ENCODE data around the gene GPR18. TPM values are rescaled to one million over a fixed set of nuclear protein-coding genes. Genes with fewer than 3 reads are reported as not detected.

GPR18 gene, protein sequence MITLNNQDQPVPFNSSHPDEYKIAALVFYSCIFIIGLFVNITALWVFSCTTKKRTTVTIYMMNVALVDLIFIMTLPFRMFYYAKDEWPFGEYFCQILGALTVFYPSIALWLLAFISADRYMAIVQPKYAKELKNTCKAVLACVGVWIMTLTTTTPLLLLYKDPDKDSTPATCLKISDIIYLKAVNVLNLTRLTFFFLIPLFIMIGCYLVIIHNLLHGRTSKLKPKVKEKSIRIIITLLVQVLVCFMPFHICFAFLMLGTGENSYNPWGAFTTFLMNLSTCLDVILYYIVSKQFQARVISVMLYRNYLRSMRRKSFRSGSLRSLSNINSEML
- polyA plus RNA-seq, result 58.6 TPM

DNA sequence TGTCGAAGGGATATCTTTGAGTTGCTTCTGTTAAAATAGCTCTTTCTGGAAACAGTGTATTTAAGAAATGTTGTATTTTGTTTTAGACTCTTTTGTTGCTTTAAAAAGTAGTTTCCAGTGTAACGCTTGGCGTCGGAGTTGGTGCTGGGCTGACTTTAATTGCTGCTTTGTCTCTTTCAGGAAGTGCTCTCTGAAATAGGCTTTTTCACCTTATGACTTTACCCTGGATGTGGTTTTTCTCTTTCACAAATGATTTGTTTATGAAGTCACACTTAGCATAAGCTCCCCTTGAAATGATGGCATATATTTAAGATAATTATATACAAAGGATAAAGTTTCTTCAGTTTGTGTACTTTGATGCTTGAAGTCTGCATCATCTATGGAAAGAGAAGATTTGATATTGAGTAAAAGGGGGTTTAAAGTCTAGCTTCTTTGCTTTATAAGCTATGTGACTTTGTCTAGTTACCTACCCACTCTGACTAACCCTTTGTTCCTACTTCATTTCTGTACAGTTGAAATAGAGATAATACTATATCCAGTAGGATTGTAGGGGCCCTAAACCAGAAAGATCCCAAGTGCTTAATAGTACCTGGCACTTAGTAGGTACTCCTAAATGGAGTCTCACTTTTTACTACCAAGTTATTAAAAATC lies at the start of gene GPR18:
Gene GPR18 (minus strand): TSS at position 170 of the 651 bp plus-strand sequence. CDS start 2,507 bp downstream, outside the sequence.
- Mint-ChIP-seq H3K27me3 (peaks cover 3% of the 10 kb centered on the region), H3K36me3 (peaks cover 10% of the 10 kb centered on the region), H3K4me3 (peak within 1 kb of the TSS; percentile 93 to 97 (median 96)), H3K27ac (peak within 1 kb of the TSS; percentile 81 to 96 (median 86)), H3K9me3 (peaks cover 0 to 1% (median 0%) of the 10 kb centered on the region in 3 donors), H3K4me1 (peaks cover 50 to 66% (median 60%) of the 10 kb centered on the region in 3 donors)

- Mint-ChIP-seq H3K27me3 (no peaks in the 10 kb centered on the region), H3K27ac (peak overlapping the region; percentile 85 to 91 (median 89)), H3K36me3 (peaks cover 26% of the 10 kb centered on the region), H3K4me3 (peak overlapping the region; percentile 88 to 98 (median 94)), H3K4me1 (peaks cover 46 to 54% (median 46%) of the 10 kb centered on the region in 3 donors), H3K9me3 (no peaks in the 10 kb centered on the region)
These were observed 49.6 kb upstream of the GPR18 start for GRCh38 chr13:99307648-99308339.

DNA sequence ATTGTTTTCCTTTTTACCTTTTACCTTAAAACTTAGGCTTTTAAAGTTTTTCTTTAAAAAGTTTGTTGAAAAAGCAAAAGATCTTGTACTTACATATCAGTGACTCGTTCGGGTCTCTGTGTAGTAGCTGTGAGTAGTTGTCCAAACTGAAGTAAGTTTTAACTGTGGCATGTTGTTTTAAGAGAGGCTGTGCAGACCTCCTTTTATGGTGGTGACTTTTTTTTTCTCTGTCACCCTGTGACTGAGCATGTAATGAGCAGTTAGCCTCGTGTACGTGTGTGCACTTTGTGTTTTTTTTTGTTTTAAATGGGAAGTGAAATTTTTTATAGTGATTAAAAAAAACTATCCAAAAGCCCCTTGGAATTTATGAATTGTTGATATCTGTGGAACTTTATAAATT lies 49.1 kb upstream of the GPR18 start, which contains the start of gene GPR183:
Gene GPR183 (minus strand): TSS at position 153 of the 400 bp plus-strand sequence. CDS start 11,254 bp downstream, outside the sequence.
- peaks cover 45 to 60% (median 47%) of the 10 kb centered on the region in 3 donors for H3K4me1 Mint-ChIP-seq
- no peaks in the 10 kb centered on the region for H3K27me3 Mint-ChIP-seq
- H3K9me3 Mint-ChIP-seq, result no peaks in the 10 kb centered on the region
- H3K36me3 Mint-ChIP-seq, result peaks cover 26% of the 10 kb centered on the region
- peak within 1 kb of the TSS; percentile 85 to 93 (median 89) for H3K27ac Mint-ChIP-seq
- H3K4me3 Mint-ChIP-seq, result peak within 1 kb of the TSS; percentile 88 to 98 (median 94)

DNA sequence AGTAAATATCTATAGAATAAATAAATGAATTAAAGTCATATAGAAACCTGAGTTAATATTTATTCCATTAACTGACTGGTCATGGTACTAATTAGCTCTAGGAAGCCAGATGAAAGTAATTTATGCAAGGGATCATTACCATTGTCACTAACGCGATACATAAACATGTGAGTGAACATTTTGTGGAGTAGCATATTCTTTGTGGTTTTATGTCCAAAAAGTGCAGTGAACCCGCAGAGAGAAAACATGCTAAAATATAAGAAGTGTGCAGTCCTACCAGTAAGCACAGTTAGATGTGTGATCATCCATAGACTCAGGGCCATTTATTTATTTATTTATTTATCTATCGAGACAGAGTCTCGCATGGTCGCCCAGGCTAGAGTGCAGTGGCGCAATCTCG lies 47.4 kb upstream of the GPR18 start:
- H3K27ac Mint-ChIP-seq, result peak overlapping the region; percentile 85 to 93 (median 89)
- H3K4me3 Mint-ChIP-seq, result peak overlapping the region; percentile 88 to 98 (median 94)
- H3K36me3 Mint-ChIP-seq, result peaks cover 25% of the 10 kb centered on the region
- no peaks in the 10 kb centered on the region for H3K27me3 Mint-ChIP-seq
- no peaks in the 10 kb centered on the region for H3K9me3 Mint-ChIP-seq
- peaks cover 47 to 55% (median 49%) of the 10 kb centered on the region in 3 donors for H3K4me1 Mint-ChIP-seq

DNA sequence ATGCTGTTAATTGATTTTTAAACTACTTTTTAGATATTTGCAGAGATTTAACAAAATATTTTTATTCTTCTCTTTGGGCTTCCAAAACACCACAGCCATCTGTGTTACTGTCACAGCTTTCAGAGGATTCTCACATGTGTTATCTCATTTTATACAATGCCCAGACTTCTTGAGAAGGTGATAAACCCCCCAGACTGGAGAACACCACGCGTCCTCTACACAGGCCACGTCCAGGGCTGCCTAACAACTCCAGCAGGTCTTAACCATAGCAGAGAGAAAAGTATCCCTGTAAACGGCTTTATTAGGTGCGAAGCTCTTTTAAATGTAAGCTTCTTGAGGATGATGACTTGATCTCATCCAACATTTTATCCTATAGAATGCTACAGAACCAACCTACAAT lies 47.0 kb upstream of the GPR18 start:
- H3K27ac Mint-ChIP-seq, result peak overlapping the region; percentile 85 to 93 (median 89)
- H3K36me3 Mint-ChIP-seq, result peaks cover 27% of the 10 kb centered on the region
- H3K27me3 Mint-ChIP-seq, result no peaks in the 10 kb centered on the region
- peaks cover 49 to 55% (median 50%) of the 10 kb centered on the region in 3 donors for H3K4me1 Mint-ChIP-seq
- H3K4me3 Mint-ChIP-seq, result peak overlapping the region; percentile 88 to 98 (median 94)
- H3K9me3 Mint-ChIP-seq, result no peaks in the 10 kb centered on the region

DNA sequence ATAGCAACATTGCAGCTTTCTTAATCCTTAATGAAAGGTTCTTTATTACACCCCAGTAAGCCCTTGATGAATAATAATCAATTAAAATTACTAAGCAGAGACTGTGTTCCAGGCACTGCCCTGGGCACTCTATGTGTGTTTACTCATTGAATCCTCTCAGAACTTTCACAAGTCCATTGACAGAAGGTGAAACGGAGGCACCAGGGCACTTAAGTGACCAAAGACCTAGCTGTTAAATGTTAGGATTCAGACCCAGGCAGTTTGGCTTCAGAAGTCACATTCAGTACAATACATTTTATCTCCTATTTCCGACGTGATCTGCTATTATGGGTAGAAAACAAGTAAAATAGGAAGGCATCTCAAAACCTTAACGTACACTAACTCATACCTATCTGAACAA lies 46.4 kb upstream of the GPR18 start:
- Mint-ChIP-seq H3K27me3 (no peaks in the 10 kb centered on the region), H3K9me3 (no peaks in the 10 kb centered on the region), H3K4me1 (peaks cover 53 to 54% (median 54%) of the 10 kb centered on the region in 3 donors), H3K4me3 (peak overlapping the region; percentile 88 to 98 (median 94)), H3K36me3 (peaks cover 27% of the 10 kb centered on the region), H3K27ac (peak overlapping the region; percentile 85 to 94 (median 89))

DNA sequence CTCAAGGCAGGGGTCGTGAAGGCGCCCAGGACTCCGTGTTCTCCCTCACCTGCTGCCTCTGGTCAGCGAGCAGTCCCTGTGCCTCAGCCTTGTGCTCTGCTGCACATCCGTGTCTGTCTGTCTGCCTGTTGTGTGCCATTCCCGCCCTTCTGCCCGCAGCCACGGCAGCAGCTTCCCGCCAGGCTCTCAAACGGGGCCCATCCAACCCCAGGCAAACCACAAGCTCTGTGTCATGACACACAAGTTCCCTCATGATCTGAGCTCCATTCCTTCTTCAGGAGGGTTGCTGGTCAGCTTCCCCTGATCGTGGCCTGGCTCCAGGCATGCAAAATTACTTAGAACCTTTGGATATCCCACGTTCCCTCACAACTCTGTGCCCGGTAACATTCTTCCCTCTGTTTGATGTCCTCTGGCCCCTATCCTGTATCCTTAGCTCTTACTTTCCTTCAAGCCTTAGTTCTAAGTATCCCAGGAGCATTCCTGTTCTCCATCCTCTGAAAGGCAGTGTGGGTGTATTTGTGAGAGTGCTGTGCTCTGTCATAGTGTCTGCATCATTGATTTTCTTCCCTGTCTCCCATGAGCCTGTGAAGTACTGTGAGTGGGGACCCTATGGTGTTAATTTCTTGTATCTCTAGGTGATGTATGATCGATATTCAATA lies 45.8 kb upstream of the GPR18 start:
- no peaks in the 10 kb centered on the region for H3K27me3 Mint-ChIP-seq
- H3K36me3 Mint-ChIP-seq, result peaks cover 24% of the 10 kb centered on the region
- H3K4me3 Mint-ChIP-seq, result peak overlapping the region; percentile 88 to 98 (median 94)
- peak overlapping the region; percentile 85 to 94 (median 89) for H3K27ac Mint-ChIP-seq
- H3K4me1 Mint-ChIP-seq, result peaks cover 56 to 59% (median 56%) of the 10 kb centered on the region in 3 donors
- H3K9me3 Mint-ChIP-seq, result no peaks in the 10 kb centered on the region

GRCh38 chr13:99302637-99303505 lies 44.7 kb upstream of the GPR18 start:
- Mint-ChIP-seq H3K36me3 (peaks cover 23% of the 10 kb centered on the region), H3K27ac (peak overlapping the region; percentile 85 to 94 (median 89)), H3K27me3 (no peaks in the 10 kb centered on the region), H3K4me1 (peaks cover 53 to 63% (median 54%) of the 10 kb centered on the region in 3 donors), H3K9me3 (no peaks in the 10 kb centered on the region), H3K4me3 (peak overlapping the region; percentile 88 to 98 (median 94))

- peak overlapping the region; percentile 21 to 94 (median 85) for H3K27ac Mint-ChIP-seq
- peak overlapping the region; percentile 88 to 98 (median 94) for H3K4me3 Mint-ChIP-seq
- H3K9me3 Mint-ChIP-seq, result no peaks in the 10 kb centered on the region
- peaks cover 53 to 63% (median 59%) of the 10 kb centered on the region in 3 donors for H3K4me1 Mint-ChIP-seq
- H3K27me3 Mint-ChIP-seq, result no peaks in the 10 kb centered on the region
- peaks cover 21% of the 10 kb centered on the region for H3K36me3 Mint-ChIP-seq
These were observed 43.9 kb upstream of the GPR18 start for GRCh38 chr13:99301913-99302636.

GRCh38 chr13:99301056-99301838 lies 43.1 kb upstream of the GPR18 start:
- H3K4me3 Mint-ChIP-seq, result peak overlapping the region; percentile 76 to 88 (median 78)
- H3K9me3 Mint-ChIP-seq, result no peaks in the 10 kb centered on the region
- H3K27ac Mint-ChIP-seq, result peak overlapping the region; percentile 85 to 94 (median 88)
- H3K4me1 Mint-ChIP-seq, result peaks cover 59 to 71% (median 66%) of the 10 kb centered on the region in 3 donors
- H3K27me3 Mint-ChIP-seq, result no peaks in the 10 kb centered on the region
- H3K36me3 Mint-ChIP-seq, result peaks cover 22% of the 10 kb centered on the region

DNA sequence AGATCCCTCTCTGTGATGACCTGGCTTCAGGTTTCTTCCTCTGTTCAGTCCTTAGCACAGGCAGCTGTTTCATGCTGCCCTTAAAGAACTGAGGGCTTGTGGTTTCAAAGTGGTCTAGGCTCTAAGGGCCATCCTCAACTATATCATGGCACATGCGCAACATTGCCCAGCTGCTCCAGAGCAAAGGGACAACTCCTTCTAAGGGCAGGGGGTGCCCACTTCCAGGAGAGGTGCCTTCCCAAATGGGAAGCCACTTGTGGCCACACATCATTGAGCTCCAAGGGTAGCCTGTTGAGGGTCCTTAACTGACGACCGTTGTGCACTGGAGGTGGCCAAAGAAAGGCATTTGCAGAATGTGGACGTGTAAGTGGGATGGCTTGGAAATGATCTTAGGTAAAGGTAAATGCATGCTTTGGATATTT lies 41.8 kb upstream of the GPR18 start:
- H3K9me3 Mint-ChIP-seq, result no peaks in the 10 kb centered on the region
- peak overlapping the region; percentile 79 to 83 (median 81) for H3K27ac Mint-ChIP-seq

GRCh38 chr13:99299256-99299919 lies 41.2 kb upstream of the GPR18 start:
- H3K36me3 Mint-ChIP-seq, result peaks cover 16% of the 10 kb centered on the region
- no peaks in the 10 kb centered on the region for H3K27me3 Mint-ChIP-seq
- H3K4me1 Mint-ChIP-seq, result peaks cover 72 to 80% (median 79%) of the 10 kb centered on the region in 3 donors
- no peaks in the 10 kb centered on the region for H3K9me3 Mint-ChIP-seq
- H3K27ac Mint-ChIP-seq, result peak overlapping the region; percentile 81 to 84 (median 83)
- H3K4me3 Mint-ChIP-seq, result peak overlapping the region; percentile 56 to 91 (median 83)

More for the DNA sequence above, 41.8 kb upstream of the GPR18 start:
- peaks cover 21% of the 10 kb centered on the region for H3K36me3 Mint-ChIP-seq
- peak overlapping the region; percentile 56 to 91 (median 83) for H3K4me3 Mint-ChIP-seq
- peaks cover 70 to 81% (median 78%) of the 10 kb centered on the region in 3 donors for H3K4me1 Mint-ChIP-seq
- no peaks in the 10 kb centered on the region for H3K27me3 Mint-ChIP-seq

Measured in IgD-negative memory B cell (primary cell).